Sigmoid colon (tissue), 4 donors: ENCODE measurements around the gene FYTTD1.

Experiments used
- CTCF ChIP-seq, 4 experiments: fragments of 450-650 bp in 3 of 4; fragments of 200-600 bp in 1 of 4; IDR thresholded peaks; one replicate each; pipeline ENCODE4 v1.5.1; 2016 to 2019; ENCODE audit warnings: antibody characterized with exemption in 4 of 4, mild to moderate bottlenecking in 3 of 4, moderate library complexity in 2 of 4
- EP300 ChIP-seq, 4 donors: sonication (generic); formaldehyde crosslinking; IDR thresholded peaks; one replicate each; pipeline ENCODE4 v1.6.1; 2017; ENCODE audit warnings: antibody characterized with exemption in 4 of 4

GRCh38 chr3:197761784-197762183, 12.1 kb downstream of the FYTTD1 start:
- TF ChIP-seq EP300 (IDR thresholded peaks at IDR 0.05): no peak
- TF ChIP-seq CTCF (IDR thresholded peaks at IDR 0.05): no peak
